GM21423 (cell line): ENCODE measurements around the gene SNX33.
"Not testable (repeated sequence)": the region's sequence is repeated elsewhere in the genome, so short reads cannot be mapped to it uniquely, and the experiment has no call there.

Experiments used
- ATAC-seq: cut with Tn5 transposase; IDR thresholded peaks from one replicate; pipeline ENCODE4 v1.9.1; 2021; ENCODE audit warnings: mild to moderate bottlenecking, moderate library complexity; ENCODE audit not compliant: unreplicated experiment

The SNX33 gene

DNA sequence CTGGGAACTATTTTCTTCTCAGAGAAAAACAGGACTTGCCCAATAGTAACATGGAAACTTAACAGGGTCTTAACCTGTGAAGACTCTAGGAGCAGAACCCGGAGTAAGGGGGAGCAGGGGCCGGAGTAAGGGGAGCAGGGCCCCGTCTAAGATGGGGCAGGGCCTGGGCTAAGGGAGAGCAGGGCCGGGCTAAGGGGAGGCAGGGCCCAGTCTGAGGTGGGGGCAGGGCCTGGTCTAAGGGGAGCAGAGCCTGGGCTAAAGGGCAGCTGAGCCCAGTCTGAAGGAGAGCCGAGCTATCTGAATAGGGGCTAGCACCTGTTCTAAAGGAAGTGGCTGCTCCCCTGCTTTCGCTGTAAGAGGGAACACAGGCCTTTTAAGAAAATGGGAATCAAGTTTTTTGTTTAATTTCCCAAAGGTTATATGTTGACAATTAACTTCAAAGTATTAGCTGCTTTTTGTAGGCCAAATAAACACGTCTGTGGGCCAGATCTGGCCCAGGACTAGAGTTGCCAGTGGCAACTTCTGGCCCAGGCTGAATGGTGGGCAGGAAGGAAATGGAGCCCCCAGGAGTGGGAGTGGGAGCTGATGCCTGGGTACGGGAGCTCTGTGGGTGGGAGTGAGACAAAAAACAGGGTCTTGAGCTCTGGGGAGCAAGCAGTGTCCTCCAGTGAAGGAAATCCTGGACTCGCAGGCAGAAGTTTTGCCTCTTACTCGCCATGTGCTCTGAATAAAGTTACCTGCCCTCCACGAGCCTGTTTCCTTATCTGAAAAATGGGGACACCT is 32.5 kb downstream of the SNX33 start:
- ATAC-seq: no peak

DNA sequence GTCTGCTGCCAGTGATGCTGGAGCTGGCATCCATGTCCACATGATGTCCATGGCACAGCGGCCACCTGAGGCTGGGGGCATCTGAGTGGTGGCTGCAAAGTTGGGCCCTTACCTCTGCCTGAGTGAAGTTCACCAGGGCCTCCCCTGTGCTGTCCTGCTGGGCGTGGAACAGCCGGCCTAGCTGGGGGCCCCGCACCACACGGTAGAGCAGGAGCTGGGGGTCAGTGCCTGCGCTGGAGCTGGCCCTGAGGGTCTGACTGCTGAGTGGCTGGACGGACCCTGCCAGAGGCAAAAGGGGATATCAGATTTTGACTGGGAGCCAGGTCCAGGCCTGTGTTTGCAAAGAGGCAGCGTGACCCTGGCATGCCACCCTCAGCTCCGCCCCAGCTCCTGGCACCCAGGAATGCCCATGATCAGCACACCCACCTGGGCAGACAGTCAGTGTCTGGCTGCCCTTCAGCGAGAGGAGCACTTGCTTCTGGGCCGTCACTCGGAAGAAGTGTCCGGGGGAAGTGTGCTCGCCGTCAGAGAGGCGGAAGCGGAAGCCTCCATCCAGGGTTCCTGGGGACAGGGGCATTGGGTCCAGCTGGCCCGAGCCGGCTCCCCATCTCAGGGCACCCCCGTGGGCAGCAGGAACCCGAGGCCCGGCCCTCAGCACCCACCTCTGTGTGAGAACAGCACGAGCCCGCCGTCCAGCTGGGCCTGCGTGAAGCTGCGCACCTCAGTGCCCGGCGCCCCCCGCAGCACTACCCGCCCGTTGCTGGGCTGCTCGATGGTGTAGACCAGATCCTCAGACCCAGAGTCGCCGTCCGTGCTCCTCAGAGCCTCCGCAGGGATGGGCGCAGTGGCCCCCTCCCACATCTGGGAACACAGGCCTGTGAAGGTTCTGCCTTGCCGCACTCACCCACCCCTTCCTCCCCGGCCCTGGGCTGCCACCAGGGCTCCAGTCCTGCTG is 34.7 kb downstream of the SNX33 start:
- ATAC-seq: no peak

GRCh38 chr15:75683646-75684312 is 36.1 kb downstream of the SNX33 start:
- ATAC-seq: not testable (repeated sequence)

DNA sequence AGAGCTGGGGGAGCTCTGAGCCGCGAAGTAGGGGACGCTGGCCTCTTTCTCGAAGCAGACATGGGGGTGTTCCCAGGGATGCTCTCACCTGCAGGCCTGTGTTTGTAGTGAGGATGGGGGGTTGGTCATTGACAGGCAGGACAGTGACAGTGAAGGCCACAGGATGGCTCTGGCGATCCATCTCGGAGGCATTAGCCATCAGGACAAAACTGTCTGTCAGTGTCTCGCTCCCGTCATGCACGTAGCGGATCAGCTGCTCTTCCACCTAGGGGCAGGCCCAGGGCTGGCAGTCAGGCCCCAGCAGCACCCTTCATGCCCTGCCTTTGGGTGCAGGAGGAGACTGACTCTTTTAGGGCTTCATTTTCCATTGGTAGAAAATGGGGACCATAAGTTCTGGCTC is 36.9 kb downstream of the SNX33 start:
- ATAC-seq: no peak

DNA sequence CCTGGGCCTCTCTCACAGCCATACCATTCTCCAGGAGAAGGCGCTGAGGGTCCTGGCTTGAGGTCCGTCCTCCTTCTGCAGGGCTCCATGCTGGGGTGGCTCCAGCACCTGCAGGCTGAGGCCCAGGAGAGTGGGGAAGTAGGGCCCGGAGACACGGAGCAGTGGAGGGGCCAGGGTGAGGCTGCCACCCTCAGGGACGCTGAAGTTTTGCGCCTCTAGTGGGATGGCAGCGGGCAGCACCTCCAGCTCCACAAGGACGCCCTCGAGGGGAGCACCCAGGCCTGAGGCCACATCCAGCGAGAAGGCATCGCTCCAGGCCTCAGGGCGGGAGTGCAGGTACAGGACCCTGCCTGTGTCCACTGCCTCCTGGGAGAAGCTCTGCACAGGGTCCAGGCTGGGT is 37.5 kb downstream of the SNX33 start:
- no peak for ATAC-seq

GRCh38 chr15:75686212-75686642 is 38.5 kb downstream of the SNX33 start:
- ATAC-seq: not testable (repeated sequence)

- no peak for ATAC-seq
These were observed 40.0 kb downstream of the SNX33 start for GRCh38 chr15:75687486-75688277.

DNA sequence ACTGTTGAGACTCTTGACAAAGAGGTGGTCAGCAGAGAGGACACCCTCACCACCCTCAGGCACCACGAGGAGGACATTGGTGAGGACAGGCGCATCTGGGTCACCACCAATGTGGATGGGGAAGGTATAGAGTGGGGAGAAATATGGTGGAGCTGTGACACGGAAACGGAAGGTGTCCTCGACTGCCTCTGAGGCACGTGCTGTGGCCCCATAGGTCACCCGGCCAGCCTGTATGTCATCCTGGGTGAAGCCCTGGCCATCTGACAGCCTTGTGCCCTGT is 40.5 kb downstream of the SNX33 start:
- ATAC-seq: no peak

DNA sequence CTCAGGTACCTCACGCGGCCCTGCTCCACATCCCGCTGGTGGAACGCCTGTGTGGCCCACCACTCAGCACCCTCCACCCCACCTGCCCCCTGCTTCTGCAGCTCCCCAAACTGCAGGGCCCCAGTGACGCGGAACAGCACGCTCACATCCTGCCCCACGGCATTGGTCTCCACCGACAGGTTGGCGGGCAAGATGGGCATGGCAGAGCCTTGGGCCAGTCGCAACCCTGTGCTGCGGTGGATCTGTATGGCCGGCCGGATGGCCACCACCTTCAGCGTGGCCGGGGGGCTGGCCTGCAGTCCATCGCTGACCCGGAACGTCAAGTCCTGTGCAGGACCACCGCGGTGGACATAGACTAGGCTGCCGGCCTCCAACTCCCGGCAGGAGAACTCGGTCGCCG is 41.1 kb downstream of the SNX33 start:
- ATAC-seq: no peak

- not testable (repeated sequence) for ATAC-seq
These were observed 41.7 kb downstream of the SNX33 start for GRCh38 chr15:75689429-75689828.

DNA sequence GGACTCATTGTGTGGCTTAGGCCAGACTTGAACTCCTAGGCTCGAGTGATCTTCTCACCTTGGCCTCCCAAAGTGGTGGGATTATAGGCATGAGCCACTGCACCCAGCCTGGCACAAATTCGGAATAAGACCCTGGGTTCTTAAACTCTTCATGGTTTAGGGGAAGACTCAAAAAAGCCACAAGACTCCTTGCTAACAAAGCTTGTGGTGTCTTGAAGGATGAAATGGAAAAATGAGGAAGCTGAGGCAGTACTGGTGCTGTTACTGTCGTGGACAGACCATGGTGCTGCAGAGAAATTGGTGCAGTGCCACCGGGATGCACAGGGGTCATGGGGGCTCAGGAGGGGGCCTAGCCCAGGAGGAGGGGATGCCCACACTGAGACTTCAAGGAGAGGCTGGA is 44.6 kb downstream of the SNX33 start:
- not testable (repeated sequence) for ATAC-seq

DNA sequence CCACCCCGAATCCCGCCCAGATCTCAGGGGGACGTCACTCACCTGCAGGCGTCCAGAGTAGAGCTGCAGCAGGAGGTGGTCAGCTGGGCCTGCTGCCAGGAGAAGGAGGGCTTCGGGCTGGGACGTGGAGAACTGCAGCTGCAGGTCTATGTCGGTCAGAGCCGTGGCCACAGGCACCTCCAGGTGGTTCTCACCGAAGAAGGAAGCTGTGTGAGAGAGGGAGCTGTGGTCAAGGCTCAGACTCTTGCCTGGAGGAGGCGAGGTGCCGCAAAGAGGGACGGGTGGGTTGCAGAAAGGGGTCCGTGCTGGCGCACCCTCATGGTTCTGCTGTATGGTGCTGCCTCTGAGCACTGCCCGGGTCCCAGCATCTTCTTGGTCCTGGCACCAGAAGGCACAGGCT is 45.3 kb downstream of the SNX33 start:
- not testable (repeated sequence) for ATAC-seq

GRCh38 chr15:75693501-75694240 is 46.0 kb downstream of the SNX33 start:
- ATAC-seq: no peak

- no peak for ATAC-seq
These were observed 46.8 kb downstream of the SNX33 start for GRCh38 chr15:75694241-75695182.

GRCh38 chr15:75695220-75695619 is 47.5 kb downstream of the SNX33 start:
- no peak for ATAC-seq

- ATAC-seq: no peak
These were observed 48.1 kb downstream of the SNX33 start for GRCh38 chr15:75695634-75696310.

DNA sequence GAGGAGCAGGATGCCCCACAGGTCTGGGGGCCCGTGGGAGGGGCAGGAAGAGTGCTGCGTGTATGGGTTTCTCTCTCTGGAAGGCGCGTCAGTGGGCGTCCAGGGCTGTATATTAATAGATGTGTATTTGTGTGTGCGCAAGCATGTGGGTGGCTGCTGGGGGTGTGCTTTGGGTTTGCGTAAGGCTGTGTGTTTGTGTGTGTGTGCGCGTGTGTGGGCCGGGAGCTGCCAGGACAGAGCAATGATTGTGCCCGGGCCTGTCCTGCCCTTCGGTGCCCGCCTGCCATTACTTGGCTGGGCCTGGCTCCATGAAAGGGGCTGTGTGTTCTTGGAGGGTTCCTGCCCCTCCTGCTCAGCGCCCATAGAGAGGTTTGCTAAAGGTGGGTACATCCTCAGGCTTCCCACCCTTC is 48.6 kb downstream of the SNX33 start:
- no peak for ATAC-seq

GRCh38 chr15:75696854-75697259 is 49.1 kb downstream of the SNX33 start:
- no peak for ATAC-seq
